PFSK-1 (cell line): ENCODE data around the gene HAUS2.

Experiments used
- POLR2AphosphoS5 ChIP-seq: IDR thresholded peaks from 2 replicates; pipeline ENCODE4 v1.6.1; 2012; ENCODE audit warnings: low read depth, mild to moderate bottlenecking, control low read depth, low read length, moderate library complexity
- REST ChIP-seq, 2 experiments: IDR thresholded peaks; 2 replicates each; pipeline versions ENCODE4 v1.6.1 to v1.8.0; 2011 to 2012; ENCODE audit warnings: low read depth in 2 of 2, low read length in 2 of 2, control low read depth in 1 of 2, inconsistent platforms in 1 of 2, mild to moderate bottlenecking in 1 of 2, moderate library complexity in 1 of 2; ENCODE audit not compliant: insufficient read depth in 1 of 2

GRCh38 chr15:42593143-42593542, 44.5 kb downstream of the HAUS2 start:
- TF ChIP-seq POLR2AphosphoS5 (no peak), REST (IDR thresholded peaks at IDR 0.05; ENCODE audit: insufficient read depth in 1 of 2, low read depth in 2 of 2, low read length in 2 of 2) (no peak)
